Mesendoderm (in vitro differentiated cells): ENCODE data around the gene CORO6.
A peak's percentile ranks its signal among the peaks of the same experiment; 100 is the strongest.

Experiments
- DNase-seq: peaks from one replicate; pipeline ENCODE4 v3.0.0; 2013
- H2AK5ac ChIP-seq: 2 replicates; pipeline ENCODE4 v1.6.1; 2013; ENCODE audit warnings: low read length, inconsistent platforms
- H2BK120ac ChIP-seq: 2 replicates; pipeline ENCODE4 v1.6.1; 2013; ENCODE audit warnings: low read depth, mild to moderate bottlenecking, low read length, moderate library complexity, mixed read lengths
- H2BK15ac ChIP-seq: replicated peaks from 2 replicates; pipeline ENCODE4 v1.6.1; 2013; ENCODE audit warnings: low read depth, mild to moderate bottlenecking, moderate library complexity
- H2BK5ac ChIP-seq: 2 replicates; pipeline ENCODE4 v1.6.1; 2013; ENCODE audit warnings: low read length, inconsistent platforms
- H3K18ac ChIP-seq: 2 replicates; pipeline ENCODE4 v1.6.1; 2013; ENCODE audit warnings: mild to moderate bottlenecking, low read length, mixed read lengths
- H3K23ac ChIP-seq: one replicate; pipeline ENCODE4 v1.6.1; 2013; ENCODE audit warnings: low read length
- H3K27ac ChIP-seq: 2 replicates; pipeline ENCODE4 v1.5.1; 2013; ENCODE audit warnings: low read depth, mild to moderate bottlenecking, inconsistent platforms, low read length, moderate library complexity
- H3K27me3 ChIP-seq: 2 replicates; pipeline ENCODE4 v1.6.1; 2013; ENCODE audit warnings: low read length, control low read depth, mild to moderate bottlenecking, inconsistent platforms; ENCODE audit not compliant: insufficient read depth, poor library complexity
- H3K36me3 ChIP-seq: 2 replicates; pipeline ENCODE4 v1.6.1; 2013; ENCODE audit warnings: low read length, inconsistent platforms; ENCODE audit not compliant: control insufficient read depth, insufficient read depth
- H3K4ac ChIP-seq: one replicate; pipeline ENCODE4 v1.6.1; 2013; ENCODE audit warnings: low read depth, mild to moderate bottlenecking, low read length, moderate library complexity
- H3K4me1 ChIP-seq: 2 replicates; pipeline ENCODE4 v1.6.1; 2013; ENCODE audit warnings: low read depth, low read length, inconsistent platforms; ENCODE audit not compliant: control insufficient read depth
- H3K4me2 ChIP-seq: 2 replicates; pipeline ENCODE4 v1.6.1; 2013; ENCODE audit warnings: low read length
- H3K4me3 ChIP-seq: 2 replicates; pipeline ENCODE4 v1.5.1; 2013; ENCODE audit warnings: mild to moderate bottlenecking, low read length
- H3K56ac ChIP-seq: one replicate; pipeline ENCODE4 v1.6.1; 2013; ENCODE audit warnings: low read length
- H3K79me1 ChIP-seq: 2 replicates; pipeline ENCODE4 v1.6.1; 2013; ENCODE audit warnings: low read length, inconsistent platforms
- H3K79me2 ChIP-seq: 2 replicates; pipeline ENCODE4 v1.6.1; 2013; ENCODE audit warnings: mild to moderate bottlenecking, low read length; ENCODE audit not compliant: control insufficient read depth, insufficient read depth
- H3K9ac ChIP-seq: 2 replicates; pipeline ENCODE4 v1.6.1; 2013; ENCODE audit warnings: low read length, inconsistent platforms
- H4K5ac ChIP-seq: one replicate; pipeline ENCODE4 v1.6.1; 2013; ENCODE audit warnings: low read length
- H4K8ac ChIP-seq: one replicate; pipeline ENCODE4 v1.6.1; 2013; ENCODE audit warnings: low read depth, mild to moderate bottlenecking, control low read depth, low read length, moderate library complexity
- WGBS: extraction: QIAGEN DNeasy Blood & Tissue Kit; methylation state at CpG from one replicate; pipeline ENCODE4 v1.1.7; 2013; ENCODE audit warnings: low lambda C conversion rate, missing lambda C conversion rate; ENCODE audit not compliant: insufficient coverage; ENCODE audit errors: extremely low coverage; 5-methylcytosine and 5-hydroxymethylcytosine counted together

CORO6 gene

DNA sequence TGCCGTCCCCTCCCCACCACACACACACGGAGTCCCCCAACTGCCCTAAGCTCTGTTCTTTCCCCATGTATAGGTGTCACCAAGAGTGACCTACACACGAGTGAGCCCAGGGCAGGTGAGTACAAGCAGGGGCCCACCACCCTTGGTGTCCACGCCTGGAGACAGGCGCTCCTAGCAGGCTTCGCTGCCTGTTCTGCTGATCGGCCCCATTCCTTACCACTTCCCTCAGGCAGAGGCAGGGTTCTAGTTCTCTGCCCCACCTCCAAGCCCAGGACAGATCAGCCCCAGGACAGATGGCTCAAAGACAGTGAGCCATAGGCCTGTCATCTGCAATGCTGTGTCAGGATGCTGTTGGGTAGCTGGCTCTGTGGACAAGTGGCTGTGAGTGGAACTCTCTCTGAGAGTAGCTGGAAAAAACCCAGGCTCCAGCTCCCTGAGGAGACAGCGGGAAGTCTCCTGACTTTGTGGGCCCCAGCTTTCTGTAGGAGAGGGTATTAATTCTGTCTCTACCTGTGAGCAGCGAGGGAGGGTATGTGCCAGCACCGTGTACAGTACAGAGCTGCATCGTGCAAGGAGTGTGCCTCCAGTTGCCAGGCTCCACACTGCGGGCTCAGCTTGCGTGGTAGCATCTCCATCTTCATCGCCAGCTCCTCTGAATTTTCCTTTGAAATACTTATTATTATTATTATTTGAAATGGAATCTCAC, 53.3 kb downstream of the CORO6 start:
- Histone ChIP-seq H3K79me2 (no peaks in the 10 kb centered on the region), H3K4me1 (peaks cover 4% of the 10 kb centered on the region), H3K4ac (no peak overlapping the region)

DNA sequence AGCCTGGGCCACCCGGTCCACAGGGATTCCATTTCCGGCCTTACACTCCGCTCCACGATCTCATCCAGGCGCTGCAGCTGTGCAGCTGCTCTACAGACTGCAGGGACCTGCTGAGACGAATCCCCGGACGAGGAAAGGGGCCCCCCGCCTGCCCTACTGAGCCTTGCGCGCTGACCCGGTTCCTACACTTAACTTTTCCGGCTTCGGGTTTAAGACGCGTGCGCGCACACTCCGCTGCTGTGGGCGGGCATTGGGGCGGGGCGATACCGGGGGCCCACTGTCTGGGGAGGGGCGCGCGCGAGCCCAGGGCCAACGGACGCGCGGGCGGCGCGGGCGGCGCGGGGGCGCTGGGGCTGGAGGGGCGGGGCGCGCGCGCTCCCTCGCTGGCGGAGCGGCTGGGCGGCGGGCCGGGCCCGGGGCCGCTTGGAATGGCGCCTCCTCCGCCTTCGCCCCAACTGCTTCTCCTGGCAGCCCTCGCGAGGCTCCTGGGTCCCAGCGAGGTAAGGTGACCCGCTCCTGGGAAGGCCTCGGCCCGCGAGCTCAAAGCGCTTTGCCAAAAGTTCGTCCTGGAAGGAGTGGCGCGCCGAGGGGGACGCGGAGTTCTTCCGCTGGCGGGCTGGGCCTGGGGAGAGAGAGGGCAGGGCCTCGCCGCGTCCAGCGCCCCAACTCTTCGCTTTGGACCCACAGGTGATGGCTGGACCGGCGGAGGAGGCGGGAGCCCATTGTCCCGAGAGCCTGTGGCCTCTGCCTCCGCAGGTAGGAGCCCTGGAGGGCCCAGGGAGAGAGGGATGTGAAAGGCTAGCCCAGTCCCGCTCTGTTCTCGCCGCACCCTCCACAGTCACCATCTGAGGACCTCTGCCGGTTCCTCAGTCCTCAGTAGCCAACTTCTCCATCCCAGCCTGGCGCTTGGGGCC, 54.1 kb downstream of the CORO6 start, which contains the start of gene TP53I13:
Gene TP53I13 (plus strand): TSS at position 371 of the 914 bp plus-strand sequence. CDS start 58 bp downstream, at position 429.
- Histone ChIP-seq H3K23ac (peak within 1 kb of the TSS; percentile 66), H2AK5ac (no peak within 1 kb of the TSS), H3K4me1 (peaks cover 4% of the 10 kb centered on the region), H3K4me3 (peak within 1 kb of the TSS; percentile 83), H4K8ac (no peak within 1 kb of the TSS), H3K27me3 (peaks cover 6% of the 10 kb centered on the region), H3K79me2 (no peaks in the 10 kb centered on the region), H2BK5ac (no peak within 1 kb of the TSS), H3K79me1 (no peaks in the 10 kb centered on the region), H3K9ac (peak within 1 kb of the TSS; percentile 95), H2BK120ac (no peak within 1 kb of the TSS), H4K5ac (no peak within 1 kb of the TSS), H3K56ac (peak within 1 kb of the TSS; percentile 94), H3K27ac (peak within 1 kb of the TSS; percentile 60), H2BK15ac (no peak within 1 kb of the TSS), H3K36me3 (no peaks in the 10 kb centered on the region), H3K4ac (no peak within 1 kb of the TSS), H3K4me2 (peak within 1 kb of the TSS; percentile 97), H3K18ac (peak within 1 kb of the TSS; percentile 70)
- no CpG with 5 or more reads among the region's 85 CpGs for WGBS
- peak; percentile 91 for DNase-seq

More for the DNA sequence above, 53.3 kb downstream of the CORO6 start:
- Histone ChIP-seq H4K8ac (no peak overlapping the region), H3K36me3 (no peaks in the 10 kb centered on the region), H3K23ac (no peak overlapping the region), H3K27ac (no peak overlapping the region), H2BK5ac (no peak overlapping the region), H2BK120ac (no peak overlapping the region), H2BK15ac (no peak overlapping the region), H2AK5ac (no peak overlapping the region), H3K4me3 (peak overlapping the region; percentile 83), H3K4me2 (peak overlapping the region; percentile 92), H3K79me1 (no peaks in the 10 kb centered on the region), H3K27me3 (peaks cover 6% of the 10 kb centered on the region), H3K56ac (peak overlapping the region; percentile 94), H3K18ac (no peak overlapping the region), H3K9ac (peak overlapping the region; percentile 95), H4K5ac (no peak overlapping the region)
- peak; percentile 38 for DNase-seq
- no CpG with 5 or more reads among the region's 14 CpGs for WGBS

DNA sequence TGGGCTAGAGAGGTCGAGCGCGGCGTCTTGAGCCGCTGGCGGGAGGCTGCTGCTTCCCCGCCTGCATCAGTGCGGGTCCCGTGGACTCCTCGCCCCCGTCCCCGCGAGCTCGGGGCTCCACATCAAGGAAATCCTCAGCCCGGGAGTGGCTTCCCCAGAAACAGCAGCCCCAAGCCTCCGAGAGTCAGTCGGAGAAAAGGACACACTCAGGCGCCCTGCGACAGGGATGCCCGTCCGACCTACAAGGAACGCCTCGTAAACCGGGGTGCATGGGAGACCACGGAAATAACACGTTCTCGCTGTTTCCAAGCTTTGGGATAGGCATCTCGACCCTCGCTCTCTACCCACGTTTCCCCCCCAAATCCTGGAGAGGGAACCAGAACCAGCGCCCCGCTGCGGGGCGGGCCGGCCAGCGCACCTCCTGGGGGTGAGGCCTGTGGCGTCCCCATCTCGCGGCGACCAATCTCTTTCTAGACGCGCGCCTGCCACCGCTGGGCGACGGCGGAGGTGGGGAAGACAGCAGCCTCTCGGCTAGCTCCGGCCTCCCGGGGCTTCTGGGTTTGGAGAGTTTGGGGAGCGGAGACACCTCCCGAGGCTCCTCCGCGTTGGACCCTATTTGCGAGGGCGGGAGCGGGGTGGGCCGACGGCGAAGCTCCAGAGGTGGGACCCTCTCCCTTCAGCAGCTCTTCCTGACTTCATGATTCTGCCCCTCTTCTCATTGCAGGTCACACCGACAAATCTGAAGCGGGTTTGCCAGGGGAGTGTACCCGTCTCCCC, 55.0 kb downstream of the CORO6 start:
- peak overlapping the region; percentile 66 for H3K23ac ChIP-seq
- H3K36me3 ChIP-seq: no peaks in the 10 kb centered on the region
- H2AK5ac ChIP-seq: no peak overlapping the region
- no CpG with 5 or more reads among the region's 63 CpGs for WGBS
- peak overlapping the region; percentile 92 for H3K56ac ChIP-seq
- H3K18ac ChIP-seq: peak overlapping the region; percentile 70
- H4K8ac ChIP-seq: no peak overlapping the region
- peak overlapping the region; percentile 60 for H3K27ac ChIP-seq
- peaks cover 4% of the 10 kb centered on the region for H3K4me1 ChIP-seq
- H3K9ac ChIP-seq: peak overlapping the region; percentile 88
- peaks cover 6% of the 10 kb centered on the region for H3K27me3 ChIP-seq
- H3K79me2 ChIP-seq: no peaks in the 10 kb centered on the region
- no peak overlapping the region for H2BK5ac ChIP-seq
- H3K4me3 ChIP-seq: peak overlapping the region; percentile 56
- no peak overlapping the region for H2BK15ac ChIP-seq
- no peak overlapping the region for H4K5ac ChIP-seq
- no peak overlapping the region for H2BK120ac ChIP-seq
- no peaks in the 10 kb centered on the region for H3K79me1 ChIP-seq
- peak overlapping the region; percentile 97 for H3K4me2 ChIP-seq
- H3K4ac ChIP-seq: no peak overlapping the region
- peak; percentile 72 for DNase-seq

DNA sequence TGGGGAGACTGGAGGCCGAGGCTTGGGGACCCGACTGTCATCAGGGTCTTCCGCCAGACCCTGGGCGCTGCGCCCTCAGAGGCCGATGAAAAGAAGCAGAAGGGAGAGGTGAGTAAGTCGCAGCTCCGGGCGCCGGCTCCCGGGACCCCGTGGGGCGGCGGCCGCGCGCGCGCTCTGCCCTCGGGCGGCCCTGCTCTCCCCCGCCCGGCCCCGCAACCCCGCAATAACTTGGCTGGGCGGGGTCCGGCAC, 55.5 kb downstream of the CORO6 start:
- no CpG with 5 or more reads among the region's 27 CpGs for WGBS
- no peak for DNase-seq
- no peak overlapping the region for H2BK5ac ChIP-seq
- H2BK120ac ChIP-seq: no peak overlapping the region
- peak overlapping the region; percentile 74 for H3K56ac ChIP-seq
- H3K23ac ChIP-seq: peak overlapping the region; percentile 24
- peak overlapping the region; percentile 97 for H3K4me2 ChIP-seq
- H3K4me3 ChIP-seq: no peak overlapping the region
- H3K36me3 ChIP-seq: no peaks in the 10 kb centered on the region
- no peaks in the 10 kb centered on the region for H3K79me2 ChIP-seq
- H3K4ac ChIP-seq: no peak overlapping the region
- peak overlapping the region; percentile 88 for H3K9ac ChIP-seq
- H2AK5ac ChIP-seq: no peak overlapping the region
- no peaks in the 10 kb centered on the region for H3K79me1 ChIP-seq
- H3K18ac ChIP-seq: peak overlapping the region; percentile 20
- H4K8ac ChIP-seq: no peak overlapping the region
- H2BK15ac ChIP-seq: no peak overlapping the region
- peaks cover 6% of the 10 kb centered on the region for H3K27me3 ChIP-seq
- H3K27ac ChIP-seq: no peak overlapping the region
- no peak overlapping the region for H4K5ac ChIP-seq
- peaks cover 4% of the 10 kb centered on the region for H3K4me1 ChIP-seq

DNA sequence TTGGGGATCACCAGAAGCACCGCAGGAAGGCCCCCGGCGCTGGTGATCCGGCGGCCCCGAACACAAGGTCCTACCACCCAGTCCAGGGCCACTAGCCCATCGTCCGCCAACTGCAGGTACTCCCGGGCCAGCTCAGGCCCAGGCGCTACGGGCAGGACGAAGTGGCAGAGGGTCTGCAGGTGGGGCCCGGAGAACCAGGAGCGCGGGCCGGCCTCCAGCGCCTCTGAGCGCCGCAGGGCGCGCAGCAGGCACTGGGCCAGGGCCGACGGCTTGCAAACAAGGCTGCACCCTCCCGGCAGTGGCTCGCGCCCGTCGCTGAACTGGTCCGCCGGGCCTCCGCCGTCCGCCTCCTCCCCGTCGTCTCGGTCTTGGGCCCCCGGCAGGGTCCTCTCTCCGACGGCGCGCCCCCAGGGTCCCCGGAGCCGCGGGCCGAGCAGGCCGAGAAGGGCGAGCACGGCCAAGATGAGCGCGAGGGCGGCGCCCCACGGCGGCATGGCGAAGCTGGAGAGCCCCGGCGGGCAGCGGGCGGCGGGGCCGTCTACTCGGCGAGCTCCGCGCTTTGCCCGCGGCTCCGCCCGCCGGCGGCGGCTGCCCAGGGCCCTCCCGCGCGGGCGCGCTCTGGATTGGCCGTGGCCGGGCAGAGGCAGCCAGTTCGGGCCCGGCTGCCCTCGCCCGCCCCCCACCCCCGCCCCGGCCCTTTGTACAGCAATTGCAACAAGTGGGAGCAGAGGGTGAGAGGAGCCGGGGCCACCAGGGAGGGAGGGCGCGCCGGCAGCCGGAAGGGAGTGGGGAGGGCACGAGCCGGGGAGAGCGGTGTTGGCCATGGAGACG, 56.0 kb downstream of the CORO6 start, which contains the start of gene ABHD15:
Gene ABHD15 (minus strand): TSS at position 565 of the 831 bp plus-strand sequence. CDS start 71 bp downstream, at position 494.
- Histone ChIP-seq H3K27me3 (peaks cover 6% of the 10 kb centered on the region), H4K5ac (no peak within 1 kb of the TSS)
- no CpG with 5 or more reads among the region's 94 CpGs for WGBS

More for the DNA sequence above, 56.0 kb downstream of the CORO6 start, which contains the start of gene ABHD15:
- Histone ChIP-seq H2AK5ac (no peak within 1 kb of the TSS), H3K36me3 (no peaks in the 10 kb centered on the region), H3K79me1 (no peaks in the 10 kb centered on the region), H2BK120ac (no peak within 1 kb of the TSS), H3K4me2 (peak within 1 kb of the TSS; percentile 97), H3K4me3 (peak within 1 kb of the TSS; percentile 44), H3K18ac (peak within 1 kb of the TSS; percentile 20), H3K27ac (no peak within 1 kb of the TSS), H3K23ac (peak within 1 kb of the TSS; percentile 66), H3K79me2 (no peaks in the 10 kb centered on the region), H2BK15ac (no peak within 1 kb of the TSS), H3K56ac (peak within 1 kb of the TSS; percentile 74), H3K9ac (peak within 1 kb of the TSS; percentile 88), H4K8ac (no peak within 1 kb of the TSS), H2BK5ac (no peak within 1 kb of the TSS), H3K4me1 (peaks cover 4% of the 10 kb centered on the region), H3K4ac (no peak within 1 kb of the TSS)
- peak; percentile 47 for DNase-seq
